GM12891 (cell line): ENCODE measurements around the gene SLC26A1.

Experiments used
- DNase-seq: peaks from one replicate; pipeline ENCODE4 v3.0.0; 2011; ENCODE audit warnings: low spot score; ENCODE audit not compliant: insufficient read length
- FAIRE-seq: peaks from 2 replicates; lab custom pipeline; 2011; peaks lifted over from hg19 to GRCh38; lab: Jason Lieb, UNC
- PAX5 ChIP-seq: IDR thresholded peaks from 2 replicates; pipeline ENCODE4 v1.6.1; 2011; ENCODE audit warnings: low read length, moderate library complexity, mild to moderate bottlenecking; ENCODE audit not compliant: insufficient read depth, severe bottlenecking
- POLR2A ChIP-seq: IDR thresholded peaks from 2 replicates; pipeline ENCODE4 v1.6.1; 2011; ENCODE audit warnings: low read depth, low read length, control low read depth
- POLR2AphosphoS5 ChIP-seq: IDR thresholded peaks from 2 replicates; pipeline ENCODE4 v1.6.1; 2011; ENCODE audit warnings: low read depth, low read length, control low read depth
- POU2F2 ChIP-seq: IDR thresholded peaks from 2 replicates; pipeline ENCODE4 v1.6.1; 2011; ENCODE audit warnings: low read depth, mild to moderate bottlenecking, control low read depth, low read length, moderate library complexity
- SPI1 ChIP-seq: IDR thresholded peaks from 2 replicates; pipeline ENCODE4 v1.6.1; 2011; ENCODE audit warnings: low read depth, low read length, control low read depth
- TAF1 ChIP-seq: IDR thresholded peaks from 2 replicates; pipeline ENCODE4 v1.6.1; 2011; ENCODE audit warnings: low read depth, low read length, control low read depth

The SLC26A1 gene

GRCh38 chr4:965766-966134 lies 27.5 kb downstream of the SLC26A1 start:
- FAIRE-seq (no peak), DNase-seq (no peak)
- TF ChIP-seq POLR2A (no peak), POU2F2 (no peak), POLR2AphosphoS5 (no peak), PAX5 (no peak), SPI1 (no peak), TAF1 (no peak)

- no peak for TF ChIP-seq POLR2AphosphoS5
- no peak for TF ChIP-seq POLR2A
- no peak for TF ChIP-seq SPI1
- TF ChIP-seq POU2F2 = no peak
- no peak for TF ChIP-seq TAF1
- TF ChIP-seq PAX5 = no peak
- FAIRE-seq (no peak), DNase-seq (no peak)
These were observed 28.0 kb downstream of the SLC26A1 start for GRCh38 chr4:965048-965765.

GRCh38 chr4:964346-965025 lies 28.7 kb downstream of the SLC26A1 start:
- no peak for FAIRE-seq
- DNase-seq = no peak
- TF ChIP-seq PAX5 (no peak), POLR2AphosphoS5 (no peak), POLR2A (no peak), POU2F2 (no peak), SPI1 (no peak), TAF1 (no peak)

- DNase-seq (no peak), FAIRE-seq (no peak)
- TF ChIP-seq PAX5 (no peak), TAF1 (no peak), POLR2AphosphoS5 (no peak), SPI1 (no peak), POLR2A (no peak), POU2F2 (no peak)
These were observed 29.7 kb downstream of the SLC26A1 start for GRCh38 chr4:963276-964225.

GRCh38 chr4:962231-963208 lies 30.7 kb downstream of the SLC26A1 start:
- DNase-seq (no peak), FAIRE-seq (no peak)

GRCh38 chr4:961351-962230 lies 31.6 kb downstream of the SLC26A1 start:
- FAIRE-seq (no peak), DNase-seq (no peak)
- no peak for TF ChIP-seq POLR2A
- no peak for TF ChIP-seq POU2F2
- no peak for TF ChIP-seq PAX5
- TF ChIP-seq POLR2AphosphoS5 = no peak
- no peak for TF ChIP-seq TAF1
- TF ChIP-seq SPI1 = no peak

More at GRCh38 chr4:962231-963208, 30.7 kb downstream of the SLC26A1 start:
- TF ChIP-seq POU2F2 (no peak), PAX5 (no peak), POLR2A (no peak), TAF1 (no peak), SPI1 (no peak), POLR2AphosphoS5 (no peak)

- no peak for TF ChIP-seq POU2F2
- no peak for TF ChIP-seq TAF1
- no peak for TF ChIP-seq SPI1
- no peak for TF ChIP-seq POLR2A
- TF ChIP-seq POLR2AphosphoS5 = no peak
- TF ChIP-seq PAX5 = no peak
- no peak for DNase-seq
- FAIRE-seq = no peak
These were observed 32.4 kb downstream of the SLC26A1 start for GRCh38 chr4:960636-961350.
